Activated CD4-positive, alpha-beta T cell treated with anti-CD3 and anti-CD28 coated beads, Interleukin-2, amount 50 U/mL, for 16 hours (primary cell): ENCODE data around the gene RAB12.
A peak's percentile ranks its signal among the peaks of the same experiment; 100 is the strongest.
"Not testable (repeated sequence)": the region's sequence is repeated elsewhere in the genome, so short reads cannot be mapped to it uniquely, and the experiment has no call there.

Source experiments
- DNase-seq: peaks from one replicate; pipeline ENCODE4 v3.0.0-alpha.2; 2020

The RAB12 gene

DNA sequence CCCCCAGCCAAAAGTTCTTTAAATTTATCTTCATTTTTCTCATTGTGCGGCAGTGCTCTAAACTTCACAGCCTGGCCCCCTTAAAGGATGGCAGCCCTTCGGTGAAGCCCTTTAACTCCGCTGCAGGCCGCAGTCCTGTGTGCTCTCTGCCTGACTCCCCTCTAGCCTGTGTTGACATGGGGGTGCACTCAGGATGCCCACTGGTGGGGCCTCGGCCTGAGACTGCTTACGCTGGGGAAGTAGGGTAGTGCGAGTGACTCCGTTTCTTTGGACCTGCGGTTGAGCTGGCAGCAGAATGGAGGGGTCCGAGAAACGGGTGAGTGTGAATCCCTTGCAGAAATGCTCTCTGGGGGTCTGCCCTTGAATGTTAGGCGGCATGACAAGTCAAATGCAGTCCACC lies 5.6 kb downstream of the RAB12 start:
- DNase-seq, result no peak

DNA sequence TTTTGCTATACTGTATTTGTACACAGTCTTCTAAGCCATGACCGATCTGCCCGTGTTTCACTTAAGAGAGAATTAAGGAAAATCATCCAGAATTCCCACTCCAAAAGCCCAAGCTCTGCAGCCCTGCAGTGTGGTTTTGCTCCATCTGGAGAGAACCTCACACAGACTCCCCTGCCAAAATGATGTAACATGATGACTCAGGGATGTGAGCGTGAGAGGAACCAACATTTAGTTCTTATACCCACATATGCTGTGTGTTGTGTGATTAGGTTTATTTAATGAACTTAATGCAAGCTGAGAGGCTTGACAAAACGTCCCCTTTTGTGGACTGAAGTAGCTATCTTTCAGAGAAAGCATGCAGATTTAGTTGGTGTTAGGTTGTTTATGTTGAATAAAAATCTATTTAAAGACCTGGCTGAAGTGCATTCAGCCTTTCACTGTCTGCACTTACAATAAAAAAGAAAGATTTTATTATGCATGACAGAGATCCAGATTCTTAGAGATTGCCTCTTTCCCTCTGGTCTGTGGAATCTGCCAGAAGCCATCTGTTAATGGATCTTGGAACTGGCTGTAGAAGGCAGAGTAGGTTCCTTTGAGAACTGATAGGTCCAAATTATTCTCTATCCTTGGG lies 6.3 kb downstream of the RAB12 start:
- no peak for DNase-seq

DNA sequence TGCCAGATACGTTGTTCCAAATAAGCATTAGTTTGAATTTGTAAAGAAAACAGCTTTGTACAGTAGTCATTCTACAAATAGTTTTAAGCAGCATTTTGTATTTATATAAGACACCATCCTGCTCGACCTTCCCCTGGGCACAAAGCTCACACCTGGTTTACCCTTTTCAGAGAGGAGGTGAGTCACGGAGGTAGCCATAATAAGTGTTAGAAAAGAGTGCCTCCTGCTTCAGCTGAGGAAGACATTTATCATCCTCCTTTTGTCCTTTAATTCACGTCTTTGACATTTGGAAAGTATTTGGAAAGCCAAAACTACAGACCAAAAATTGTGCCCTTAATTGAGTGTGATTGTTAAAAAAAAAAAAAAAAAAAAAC lies 6.8 kb downstream of the RAB12 start:
- DNase-seq, result no peak

DNA sequence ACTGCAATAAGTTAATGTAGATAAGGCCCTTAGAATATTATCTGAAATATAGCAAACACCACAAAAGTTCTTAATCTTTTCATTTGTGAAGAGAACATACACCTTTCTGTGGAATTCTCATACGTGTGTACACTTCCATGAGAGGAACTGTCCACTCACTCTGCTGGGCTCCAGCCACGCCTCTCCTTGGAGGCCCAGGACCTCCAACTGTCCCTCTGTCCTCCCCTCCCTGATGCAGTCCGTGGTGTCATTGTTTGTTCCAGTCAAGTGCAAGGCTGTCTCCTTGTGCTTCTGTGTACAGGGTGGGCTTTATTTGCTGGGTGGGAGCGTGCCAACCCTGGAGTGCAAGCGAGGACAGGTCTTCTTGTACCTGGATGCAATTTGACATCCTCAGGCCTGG lies 8.7 kb downstream of the RAB12 start:
- no peak for DNase-seq

DNA sequence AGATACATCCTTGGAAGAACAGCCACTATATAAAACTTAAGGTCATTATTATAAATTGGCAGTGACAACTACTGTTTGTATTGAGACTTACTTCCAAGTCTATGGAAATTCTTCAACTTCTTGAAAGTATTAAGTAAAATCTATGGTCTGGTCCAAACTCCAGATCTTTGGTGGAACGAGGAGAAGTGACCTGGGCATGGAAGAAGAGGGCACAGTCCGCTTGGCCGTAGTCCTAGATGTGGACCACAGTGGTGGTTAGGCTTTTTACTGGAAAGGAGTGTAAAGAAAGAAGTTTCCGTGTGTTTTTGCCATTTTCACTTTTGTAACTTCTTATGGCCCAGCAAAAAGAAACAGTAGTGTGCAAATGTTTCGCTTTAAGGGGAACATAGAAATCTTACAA lies 9.8 kb downstream of the RAB12 start:
- DNase-seq, result no peak

DNA sequence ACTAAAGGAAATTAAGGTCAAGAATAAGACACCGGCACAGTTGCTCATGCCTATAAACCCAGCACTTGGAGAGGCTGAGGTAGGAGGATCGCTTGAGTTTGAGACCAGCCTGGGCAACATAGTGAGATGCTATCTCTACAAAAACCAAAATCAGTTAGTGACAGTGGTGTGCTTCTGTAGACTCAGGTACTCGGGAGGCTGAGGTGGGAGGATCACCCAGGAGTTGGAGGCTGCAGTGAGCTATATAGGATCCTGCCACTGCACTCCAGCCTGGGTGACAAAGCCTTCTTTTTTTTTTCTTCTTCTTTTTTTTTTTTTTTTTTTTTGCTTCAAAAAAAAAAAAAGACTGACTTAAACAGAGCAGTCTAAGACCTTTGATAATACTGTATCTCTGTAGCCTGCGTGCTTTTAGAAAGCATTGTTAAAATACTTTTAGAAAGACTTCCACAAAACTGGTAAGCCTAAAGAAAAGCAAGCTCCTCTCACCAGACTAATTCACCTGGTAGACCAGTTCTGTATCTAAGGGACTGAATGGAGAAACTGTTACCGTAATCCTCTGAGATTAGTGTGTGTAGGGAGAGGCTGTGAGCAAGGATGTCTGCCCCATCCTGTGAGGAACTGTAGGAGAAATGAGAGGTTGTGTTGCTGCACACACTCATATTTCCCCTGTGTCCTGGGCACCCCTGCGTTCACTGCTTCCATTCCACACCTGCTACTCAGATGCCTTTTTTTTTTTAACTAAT lies 10.8 kb downstream of the RAB12 start:
- DNase-seq, result no peak

DNA sequence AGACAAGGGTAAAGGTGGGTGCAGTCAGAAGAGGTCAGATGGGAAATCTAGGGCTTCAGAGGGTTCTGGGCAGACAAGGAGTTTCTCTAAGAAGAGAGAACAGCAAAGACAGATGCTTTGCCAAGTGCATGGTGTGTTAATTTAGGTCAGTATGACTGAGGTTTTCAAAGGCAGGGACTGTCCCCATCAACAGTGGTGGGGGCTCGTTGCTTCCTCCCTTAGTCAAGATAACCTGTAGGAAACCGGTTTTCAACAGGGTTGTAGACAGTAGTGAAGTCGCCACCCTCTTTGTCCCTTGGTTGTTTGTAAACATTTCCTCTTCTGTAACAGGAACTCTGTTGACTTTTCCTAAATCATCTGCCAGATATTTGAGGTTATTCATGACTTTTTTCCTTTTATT lies 11.6 kb downstream of the RAB12 start:
- DNase-seq, result no peak

DNA sequence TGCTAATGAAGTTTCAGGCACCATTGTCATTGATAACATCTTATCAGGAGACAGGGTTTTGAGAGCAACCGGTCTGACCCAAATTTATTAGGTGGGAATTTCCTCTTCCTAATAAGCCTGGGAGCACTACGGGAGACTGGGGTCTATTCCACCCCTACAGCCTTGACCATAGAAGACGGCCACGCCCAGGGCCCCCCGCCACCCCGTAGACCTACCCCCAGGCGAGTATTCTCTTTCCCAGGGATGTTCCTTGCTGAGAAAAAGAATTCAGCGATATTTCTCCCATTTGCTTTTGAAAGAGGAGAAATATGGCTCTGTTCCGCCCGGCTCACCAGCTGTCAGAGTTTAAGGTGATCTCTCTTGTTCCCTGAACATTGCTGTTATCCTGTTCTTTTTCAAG lies 13.4 kb downstream of the RAB12 start:
- not testable (repeated sequence) for DNase-seq

DNA sequence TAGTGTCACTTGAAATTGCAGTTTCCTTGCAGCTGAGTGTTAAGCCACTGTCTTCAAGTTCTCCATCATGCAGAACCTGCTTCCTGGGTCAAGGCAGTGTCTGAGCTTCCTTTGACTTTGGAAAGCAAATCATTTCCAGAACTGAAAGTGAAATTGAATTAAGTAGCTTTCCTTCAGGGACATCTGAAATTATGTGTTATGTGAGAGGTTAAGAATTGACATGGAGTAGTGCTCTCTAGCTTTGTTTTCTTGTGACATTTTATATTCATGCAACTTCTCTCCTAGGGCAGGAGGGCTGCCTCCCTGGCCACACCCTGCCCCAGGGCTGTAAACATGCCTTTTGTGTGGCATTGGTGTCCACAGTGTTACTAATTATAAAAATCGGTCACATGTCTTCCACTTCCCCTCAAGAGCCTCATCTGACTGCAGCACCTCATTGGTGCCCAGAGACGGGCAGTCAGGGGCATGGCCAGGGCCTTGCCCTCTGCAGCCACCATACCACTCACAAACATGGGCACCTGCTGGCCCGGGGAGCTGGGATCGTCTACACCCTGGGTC lies 14.4 kb downstream of the RAB12 start:
- DNase-seq, result peak; percentile 55

DNA sequence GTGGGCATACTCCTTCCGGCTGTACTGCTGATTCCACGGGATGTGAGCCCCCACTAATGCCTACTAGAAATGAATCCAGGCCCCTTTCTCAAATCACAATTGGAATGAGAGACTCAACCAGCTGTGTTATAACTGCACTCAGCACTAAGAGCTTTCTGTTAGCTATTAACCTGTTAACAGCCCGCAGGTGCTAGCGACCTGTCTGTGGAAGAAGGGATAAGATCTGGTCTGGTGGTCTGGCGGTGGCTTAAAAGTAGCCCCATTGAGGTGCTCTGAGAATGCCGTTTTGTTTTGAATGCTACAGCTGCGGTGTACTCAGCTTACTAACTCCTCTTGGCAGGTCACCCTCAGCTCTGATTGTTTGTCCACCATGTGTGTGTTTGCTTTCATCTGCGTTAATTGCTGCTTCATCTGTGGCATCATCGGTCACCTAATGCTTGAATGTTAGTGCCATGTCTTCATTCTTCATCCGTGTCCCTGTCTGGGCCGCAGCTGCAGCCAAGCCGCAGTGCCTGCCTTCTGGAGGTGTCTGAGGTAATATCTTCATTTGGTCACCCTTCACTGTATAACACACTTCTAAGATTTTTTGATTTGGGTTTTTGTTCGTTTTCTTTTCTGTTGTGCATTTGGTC lies 16.3 kb downstream of the RAB12 start:
- DNase-seq, result no peak

DNA sequence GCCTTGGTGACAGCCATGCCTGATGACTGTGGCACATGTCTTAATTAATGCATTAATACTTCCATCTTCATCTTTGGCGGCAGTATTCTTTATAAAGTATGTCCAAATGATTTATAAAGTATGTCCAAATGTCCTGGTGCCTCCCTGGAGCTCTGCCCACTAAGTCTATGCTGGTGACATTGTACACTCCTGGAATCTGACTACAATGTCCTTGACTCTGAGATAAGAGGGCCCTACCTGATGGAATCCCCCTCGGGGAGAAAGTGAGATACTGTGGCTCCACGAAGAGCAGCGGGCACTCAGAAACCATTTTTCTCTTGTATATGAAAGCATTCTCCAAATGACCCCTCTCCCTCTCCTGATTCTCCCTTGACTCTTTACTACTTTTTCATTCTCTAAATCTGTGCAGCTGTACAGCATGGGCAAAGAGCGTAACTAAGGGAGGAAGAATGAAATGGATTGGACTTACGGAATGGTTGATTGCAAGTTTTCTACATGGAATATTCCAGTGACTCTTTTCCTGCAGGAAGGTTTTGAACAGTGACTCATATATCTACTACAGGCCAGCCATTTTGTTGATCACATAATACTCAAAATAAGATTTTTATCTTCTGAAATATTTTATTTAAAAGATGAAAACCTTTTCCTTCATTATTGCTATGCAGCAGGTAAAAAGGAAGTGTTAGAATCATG lies 17.3 kb downstream of the RAB12 start:
- DNase-seq, result no peak

DNA sequence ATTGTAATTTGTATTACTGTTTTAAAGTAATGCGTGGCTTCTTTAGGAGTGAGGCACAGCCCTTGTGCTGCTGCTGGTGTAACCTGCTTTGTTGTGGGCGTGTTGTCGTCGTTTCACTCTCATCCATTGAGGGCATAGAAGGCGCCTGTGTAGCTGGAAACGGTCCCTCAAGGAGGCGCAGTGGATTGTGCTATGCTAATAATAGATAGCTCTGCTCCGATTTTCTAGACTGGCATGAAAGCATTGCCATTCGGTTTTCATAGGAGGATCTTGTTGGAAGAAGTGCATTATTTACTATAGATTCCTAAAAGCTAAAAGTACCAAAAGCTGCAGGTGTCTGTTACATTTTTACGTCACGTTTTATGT lies 17.9 kb downstream of the RAB12 start:
- no peak for DNase-seq

DNA sequence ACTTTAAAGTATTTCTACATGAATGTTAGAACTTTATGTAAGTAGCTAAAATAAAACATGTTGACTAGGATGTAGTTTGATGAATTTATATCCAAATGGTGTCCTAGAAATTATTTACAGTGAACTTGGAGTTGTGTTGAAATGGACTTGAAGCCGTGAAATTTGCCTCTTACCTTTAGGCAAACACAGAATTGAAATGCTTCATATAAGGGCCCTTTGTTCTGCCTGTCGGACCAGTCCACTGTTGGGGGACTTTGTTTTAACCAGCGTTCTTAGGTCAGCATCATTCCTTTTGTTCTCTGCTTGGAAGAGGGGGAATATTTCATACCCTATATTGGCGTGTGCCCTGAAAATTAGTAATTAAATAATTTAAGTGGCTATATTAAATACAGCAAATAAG lies 18.3 kb downstream of the RAB12 start:
- no peak for DNase-seq

DNA sequence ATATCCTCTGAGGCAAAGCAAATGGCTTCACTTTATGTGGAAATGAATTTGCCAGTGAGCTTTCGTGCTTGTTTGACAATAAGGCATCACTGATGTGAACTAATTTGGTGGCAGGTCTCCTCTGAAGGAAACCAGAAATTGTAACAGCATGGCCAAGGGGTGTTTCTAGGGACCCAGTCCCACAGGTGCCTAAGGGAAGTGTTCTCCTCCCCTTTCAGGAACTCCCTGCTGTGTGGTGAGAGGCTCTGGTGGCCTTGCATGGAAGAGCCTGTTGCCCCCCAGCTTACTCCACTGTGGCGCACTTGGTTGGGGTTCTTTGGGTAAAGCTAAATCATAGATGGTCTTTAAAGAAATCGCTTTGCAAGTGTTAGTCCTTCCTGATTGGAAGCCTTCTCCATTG lies 20.4 kb downstream of the RAB12 start:
- no peak for DNase-seq

DNA sequence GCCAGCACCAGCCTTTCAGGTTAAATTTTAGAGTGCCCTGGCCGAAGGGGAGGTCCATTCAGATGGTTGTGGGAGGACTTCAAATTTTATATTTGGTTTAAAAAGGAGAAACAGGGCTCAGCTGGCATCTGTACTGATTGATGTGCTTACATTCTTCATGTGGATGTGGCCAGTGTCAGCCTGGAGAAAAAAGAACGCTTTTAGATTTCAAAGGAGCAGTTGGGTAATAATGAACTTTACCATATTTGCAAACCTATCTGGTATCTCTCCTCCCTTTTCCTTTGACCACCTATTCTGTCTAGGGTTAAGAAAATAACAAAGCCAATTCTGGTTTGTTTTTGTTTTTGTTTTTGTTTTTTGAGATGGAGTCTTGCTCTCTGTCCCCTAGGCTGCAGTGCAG lies 21.3 kb downstream of the RAB12 start:
- no peak for DNase-seq

DNA sequence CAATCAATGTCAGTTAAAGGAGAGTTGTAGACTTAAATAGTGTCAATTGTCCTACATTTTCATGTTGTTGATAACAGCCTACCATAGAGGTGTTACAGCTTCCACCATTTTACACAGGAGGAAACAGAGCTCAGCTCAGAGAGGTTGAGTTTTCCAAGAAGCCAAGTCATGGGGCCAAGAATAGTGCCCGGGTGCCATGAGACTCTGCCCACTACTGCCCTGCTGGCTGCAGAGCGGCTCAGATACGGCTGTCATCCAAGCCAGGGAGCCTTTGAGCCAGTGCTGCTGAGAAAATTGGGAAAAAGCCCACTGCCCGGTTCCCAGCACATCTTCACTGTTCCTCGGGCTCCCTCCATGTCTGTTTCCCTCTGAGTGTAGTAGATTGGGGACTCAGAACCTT lies 22.0 kb downstream of the RAB12 start:
- DNase-seq, result no peak

DNA sequence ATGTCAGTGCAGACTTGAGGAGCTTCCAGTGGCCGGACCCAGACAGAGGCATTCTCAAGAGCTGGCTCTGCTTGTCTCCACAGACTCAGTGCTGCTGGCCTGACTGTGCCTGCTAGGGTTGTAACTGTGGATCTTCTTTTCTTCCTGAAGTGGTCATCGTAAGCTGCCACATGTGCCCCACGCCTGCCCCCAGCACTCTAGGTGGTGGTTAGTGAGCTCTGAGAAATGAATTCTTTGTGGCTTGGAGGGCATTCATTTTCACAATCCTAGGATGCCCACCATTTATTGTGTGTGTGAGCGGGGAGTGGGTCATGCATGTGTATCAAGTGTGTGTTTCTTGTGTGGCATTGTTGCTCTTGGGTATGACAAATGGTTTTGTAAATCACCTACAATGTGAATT lies 23.1 kb downstream of the RAB12 start:
- no peak for DNase-seq

DNA sequence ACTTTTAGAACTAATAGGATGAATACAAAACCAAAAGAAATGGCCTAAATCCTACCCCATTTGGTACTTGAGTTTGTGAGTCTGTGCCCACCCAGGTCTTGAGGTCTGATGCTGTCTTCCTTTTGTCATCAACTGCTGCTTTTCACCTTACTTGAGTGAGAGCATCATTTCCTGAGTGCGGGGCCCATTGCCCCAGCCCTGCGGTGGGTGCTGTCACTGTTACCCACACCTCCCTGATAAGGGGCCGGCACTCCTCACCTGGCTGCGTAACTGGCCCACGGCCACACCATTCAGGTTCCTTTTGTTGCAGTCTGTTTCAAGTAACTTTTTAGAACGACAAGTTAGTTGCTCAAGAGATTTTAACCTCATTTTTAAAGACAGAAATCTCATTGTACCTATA lies 25.3 kb downstream of the RAB12 start:
- DNase-seq, result no peak

DNA sequence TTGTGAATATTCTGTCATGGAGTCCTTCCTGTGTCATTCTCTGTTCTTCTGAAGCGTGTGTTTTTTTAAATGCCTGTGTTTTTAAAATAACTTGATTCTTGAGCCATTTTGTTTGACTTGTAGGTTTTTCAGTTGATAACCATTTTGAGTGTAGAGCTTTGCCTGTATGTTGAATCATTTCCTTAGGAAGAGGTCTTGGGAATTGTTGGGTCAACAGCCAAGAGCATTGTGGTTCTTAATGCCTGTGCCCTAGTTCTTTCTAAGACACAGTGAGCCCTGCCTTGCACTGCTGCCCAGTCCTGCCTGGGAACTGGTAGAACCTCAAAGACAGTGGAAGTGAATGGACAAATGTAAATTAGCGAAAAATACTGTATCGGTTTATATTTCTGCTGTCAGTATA lies 25.9 kb downstream of the RAB12 start:
- DNase-seq, result no peak

DNA sequence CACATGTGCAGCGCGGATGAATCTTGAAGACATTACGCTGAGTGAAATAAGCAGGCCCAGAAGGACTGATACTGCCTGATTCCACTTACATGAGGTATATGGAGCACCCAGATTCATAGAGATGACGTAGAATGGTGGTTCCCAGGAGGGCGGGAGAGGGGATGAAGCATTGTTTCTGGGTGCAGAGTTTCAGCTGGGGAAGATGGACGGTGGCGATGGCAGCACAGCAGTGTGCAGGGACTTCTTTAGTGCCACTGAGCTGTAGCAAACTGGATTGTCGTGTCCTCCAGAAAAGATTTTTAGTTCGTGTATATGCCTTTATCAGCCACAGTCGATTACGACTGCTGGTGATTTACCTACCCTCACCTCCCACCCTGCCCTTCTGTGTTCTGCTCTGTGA lies 30.5 kb downstream of the RAB12 start:
- DNase-seq, result no peak

DNA sequence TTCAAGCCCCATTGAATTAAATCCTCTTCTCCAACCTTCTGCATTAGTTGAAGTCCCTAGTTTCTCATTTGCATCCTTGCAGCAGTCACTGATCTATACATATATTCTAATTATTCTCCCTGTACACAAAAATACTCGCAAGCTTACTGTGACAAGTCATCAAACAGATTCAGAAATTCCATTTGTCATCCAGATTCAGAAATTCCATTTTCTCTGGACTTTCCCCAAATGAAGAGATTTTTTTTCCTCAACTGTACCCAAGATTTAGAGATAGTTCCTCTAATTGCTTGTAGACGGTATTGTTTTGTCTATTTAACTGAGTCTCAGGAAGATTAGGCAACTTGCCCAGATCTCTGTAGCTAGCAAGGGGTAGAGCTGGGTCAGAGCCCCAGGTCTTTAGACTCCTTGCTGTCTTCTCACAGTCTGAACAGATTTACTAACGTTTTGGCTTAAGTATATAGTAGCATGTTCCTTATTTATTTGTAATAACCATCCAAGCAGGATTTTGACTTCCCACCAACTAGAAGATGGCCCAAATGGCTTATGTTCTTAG lies 34.2 kb downstream of the RAB12 start:
- no peak for DNase-seq

DNA sequence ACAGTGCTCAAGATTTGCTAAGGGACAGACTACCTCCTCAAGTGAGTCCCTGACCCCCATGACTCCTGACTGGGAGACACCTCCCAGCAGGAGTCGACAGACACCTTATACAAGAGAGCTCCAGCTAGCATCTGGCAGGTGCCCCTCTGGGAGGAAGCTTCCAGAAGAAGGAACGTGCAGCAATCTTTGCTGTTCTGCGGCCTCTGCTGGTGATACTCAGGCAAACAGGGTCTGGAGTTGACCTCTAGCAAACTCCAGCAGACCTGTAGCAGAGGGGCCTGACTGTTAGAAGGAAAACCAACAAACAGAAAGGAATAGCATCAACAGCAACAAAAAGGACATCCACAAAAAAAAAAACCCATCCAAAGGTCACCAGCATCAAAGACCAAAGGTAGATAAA lies 38.1 kb downstream of the RAB12 start:
- not testable (repeated sequence) for DNase-seq

DNA sequence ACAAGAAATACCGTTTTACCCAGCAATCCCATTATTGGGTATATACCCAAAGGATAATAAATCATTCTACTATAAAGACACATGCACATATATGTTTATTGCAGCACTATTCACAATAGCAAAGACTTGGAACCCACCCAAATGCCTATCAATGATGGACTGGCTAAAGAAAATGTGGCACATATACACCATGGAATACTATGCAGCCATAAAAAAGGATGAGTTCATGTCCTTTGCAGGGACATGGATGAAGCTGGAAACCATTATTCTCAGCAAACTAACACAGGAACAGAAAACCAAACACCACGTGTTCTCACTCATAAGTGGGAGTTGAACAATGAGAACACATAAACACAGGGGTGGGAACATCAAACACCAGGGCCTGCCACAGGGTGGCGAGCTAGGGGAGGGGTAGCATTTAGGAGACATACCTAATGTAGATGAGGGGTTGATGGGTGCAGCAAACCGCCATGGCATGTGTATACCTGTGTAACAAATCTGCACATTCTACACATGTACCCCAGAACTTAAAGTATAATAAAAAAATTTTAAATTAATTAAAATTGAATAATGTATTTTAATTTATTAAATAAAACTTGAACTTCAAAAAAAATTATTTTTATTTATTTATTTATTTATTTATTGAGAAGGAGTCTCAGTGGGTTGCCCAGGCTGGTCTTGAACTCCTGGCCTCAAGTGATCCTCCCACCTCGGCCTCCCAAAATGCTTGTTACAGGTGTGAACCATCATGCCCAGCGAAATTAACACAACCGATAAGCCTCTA lies 42.4 kb downstream of the RAB12 start:
- DNase-seq, result not testable (repeated sequence)
